ENCODE data around the gene PAPPA2.
A peak's percentile ranks its signal among the peaks of the same experiment; 100 is the strongest.
"Not testable (repeated sequence)": the region's sequence is repeated elsewhere in the genome, so short reads cannot be mapped to it uniquely, and the experiment has no call there.

PAPPA2 gene

DNA sequence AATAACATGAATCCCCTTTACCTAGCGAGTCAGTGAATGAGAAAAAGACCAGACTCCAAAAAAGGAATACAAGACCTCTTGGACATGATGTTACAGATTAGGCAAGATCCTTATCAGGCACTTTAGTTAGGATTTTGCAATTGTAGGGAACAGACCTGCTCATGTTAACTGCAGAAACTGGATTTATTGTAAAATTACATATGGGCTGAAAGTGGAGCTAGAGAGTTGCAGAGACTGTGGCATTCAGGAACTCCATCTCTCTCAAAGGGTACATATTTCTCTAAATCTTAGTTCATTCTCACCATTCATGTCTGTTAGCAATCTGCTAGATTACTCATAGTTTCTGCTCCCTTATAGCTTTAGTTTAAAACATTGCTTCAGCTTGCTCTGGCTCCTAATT is 142.2 kb downstream of the PAPPA2 start:
- DNase-seq, result no peak

DNA sequence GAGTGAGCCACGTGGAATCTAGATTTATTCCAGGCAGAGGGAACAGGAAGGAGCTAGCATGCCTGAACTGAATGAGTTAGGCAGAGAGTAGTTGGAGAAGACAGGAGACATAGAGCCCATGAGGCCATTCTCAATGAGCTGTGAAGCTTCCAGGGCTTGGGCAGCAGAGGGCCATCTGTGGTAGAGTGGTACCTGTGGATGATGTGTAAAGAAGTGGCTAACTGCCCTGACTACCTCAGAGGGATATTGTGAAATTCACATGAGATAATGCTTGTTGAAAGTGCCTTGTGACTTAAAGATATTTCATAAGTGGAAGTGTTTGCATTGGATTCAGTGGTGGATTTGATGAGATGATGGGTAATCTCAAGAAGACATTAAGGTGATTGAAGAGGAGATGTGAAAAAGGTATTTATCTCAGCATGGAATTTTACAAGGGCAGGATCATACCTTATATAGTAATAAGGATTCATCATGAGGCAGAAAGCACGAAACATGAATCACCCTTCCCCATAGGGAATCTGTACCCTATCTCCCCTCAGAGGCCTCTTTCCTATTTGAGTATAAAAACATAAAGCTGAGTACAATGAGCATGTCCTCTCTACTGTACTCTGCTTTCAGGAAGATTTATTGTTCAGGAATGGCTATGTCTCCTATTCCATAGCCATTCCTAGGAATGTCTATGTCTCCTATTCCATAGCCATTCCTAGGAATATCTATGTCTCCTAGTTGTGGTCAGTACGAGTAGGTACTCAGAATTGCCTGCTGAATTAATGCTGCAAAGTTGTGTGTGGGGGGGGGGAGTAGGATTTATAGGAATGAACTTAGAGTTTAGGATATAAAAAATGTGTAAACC is 146.8 kb downstream of the PAPPA2 start:
- DNase-seq, result no peak

DNA sequence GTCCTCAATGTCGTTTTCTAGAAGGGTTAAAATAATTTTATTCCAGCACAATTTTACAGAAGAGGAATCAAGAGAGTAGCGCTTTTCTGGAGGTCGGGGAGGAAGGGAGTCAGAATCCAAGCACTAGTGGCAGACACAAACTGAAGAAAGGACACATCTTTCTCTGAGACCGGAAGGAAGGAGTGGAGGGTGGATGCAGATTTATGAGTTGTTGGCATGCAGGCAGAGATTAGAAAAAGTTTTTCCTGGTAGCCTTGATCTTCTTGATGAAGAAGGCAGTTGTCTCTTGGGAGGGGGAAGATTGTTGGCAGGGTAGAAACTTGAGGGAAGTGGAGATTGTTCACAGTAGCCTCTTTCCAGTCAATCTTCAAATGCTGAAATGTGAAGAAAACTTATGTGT is 149.8 kb downstream of the PAPPA2 start:
- DNase-seq, result no peak

DNA sequence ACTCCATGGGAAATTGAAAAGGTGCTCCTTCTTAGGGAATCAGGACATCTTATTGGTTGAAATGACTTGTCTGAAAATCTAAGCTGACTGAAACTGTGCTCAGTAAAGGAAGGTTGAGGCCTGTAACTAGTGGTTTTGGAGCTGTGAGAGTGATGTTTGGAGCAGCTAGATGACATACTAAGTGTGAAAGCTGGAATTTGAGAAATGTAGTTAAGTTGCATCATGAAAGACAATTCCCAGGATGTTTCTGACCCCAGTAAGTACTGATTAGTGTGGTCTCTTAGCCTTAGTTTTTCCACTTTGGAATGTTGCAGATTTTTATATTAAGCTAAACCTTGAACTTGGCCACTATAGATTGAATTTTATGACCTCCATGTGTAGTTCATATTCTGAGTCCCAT is 154.9 kb downstream of the PAPPA2 start:
- no peak for DNase-seq

DNA sequence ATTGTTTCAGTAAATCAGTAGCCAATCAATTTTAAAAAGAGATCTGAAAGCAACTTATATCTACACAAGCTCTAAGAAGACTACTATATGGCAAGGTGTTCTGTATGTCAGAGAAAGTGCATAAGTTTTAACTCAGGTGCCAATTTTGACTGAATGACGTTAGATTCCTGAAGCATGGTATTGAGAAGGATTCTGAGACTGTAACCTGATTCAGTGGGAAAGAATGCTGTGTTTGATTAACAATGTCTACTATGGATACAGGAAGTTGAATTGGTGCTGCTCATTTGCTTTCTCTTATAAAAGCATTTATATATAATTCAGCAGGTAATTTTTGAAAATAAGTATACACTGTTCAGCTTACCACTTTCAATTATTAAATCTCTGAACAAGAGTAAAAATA is 156.3 kb downstream of the PAPPA2 start:
- DNase-seq, result no peak

DNA sequence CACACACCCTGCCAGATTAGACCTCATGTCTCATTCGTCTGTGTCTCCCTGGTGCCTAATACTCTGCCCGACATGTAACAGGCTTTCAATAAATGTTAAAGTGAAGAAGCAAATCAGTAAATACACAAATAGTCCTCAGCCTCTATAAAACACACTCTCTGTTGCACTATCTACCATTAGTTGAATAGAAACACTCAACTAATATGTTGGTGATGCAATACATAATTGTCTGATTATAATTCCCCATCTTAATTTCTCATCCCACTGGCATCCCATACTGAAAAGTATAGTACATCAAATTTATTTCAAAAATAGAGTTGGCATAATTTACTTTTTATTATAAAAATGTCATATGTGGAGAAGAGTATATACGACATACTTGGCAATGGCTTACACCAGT is 162.4 kb downstream of the PAPPA2 start:
- no peak for DNase-seq

DNA sequence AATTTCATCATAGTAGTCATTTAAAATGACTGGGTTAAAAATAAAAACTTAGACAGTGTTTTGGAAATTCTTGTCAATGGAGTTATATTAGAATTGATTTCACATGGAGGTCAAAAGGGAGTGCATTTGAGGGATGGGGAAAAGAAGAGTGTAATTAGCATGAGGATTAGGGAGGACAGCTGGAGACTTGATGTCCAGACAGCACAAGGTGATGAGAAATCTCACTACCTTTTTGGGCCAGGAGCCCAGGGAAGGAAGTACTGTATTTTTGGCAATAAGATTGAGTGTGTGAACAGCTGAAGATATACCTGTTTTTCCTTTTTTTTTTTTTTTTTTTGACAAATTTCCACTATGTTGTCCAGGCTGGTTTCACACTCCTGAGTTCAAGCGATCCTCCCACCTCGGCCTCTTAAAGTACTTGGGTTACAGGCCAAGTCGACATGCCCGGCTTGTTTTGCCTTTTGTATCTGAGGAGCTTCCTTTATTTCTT is 163.6 kb downstream of the PAPPA2 start:
- DNase-seq, result no peak

DNA sequence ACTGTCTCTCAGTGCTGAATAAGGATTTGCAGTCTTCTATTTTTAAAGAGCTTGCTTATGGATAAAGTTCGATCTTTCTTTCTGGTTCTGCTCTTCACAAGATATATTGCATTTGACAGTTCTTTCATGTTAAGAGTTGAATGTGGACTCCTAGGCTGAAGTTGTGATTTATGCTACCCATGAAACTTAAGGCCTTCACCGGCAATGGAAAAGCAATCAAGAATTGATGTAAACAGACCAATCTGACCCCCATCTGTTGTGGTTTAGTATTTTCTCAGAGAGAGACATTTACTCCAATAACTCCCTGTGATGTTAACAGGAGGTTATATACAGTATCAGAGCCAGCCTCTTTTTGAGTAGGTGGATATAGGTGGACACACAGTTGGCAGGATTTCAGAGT is 165.8 kb downstream of the PAPPA2 start:
- DNase-seq, result no peak

DNA sequence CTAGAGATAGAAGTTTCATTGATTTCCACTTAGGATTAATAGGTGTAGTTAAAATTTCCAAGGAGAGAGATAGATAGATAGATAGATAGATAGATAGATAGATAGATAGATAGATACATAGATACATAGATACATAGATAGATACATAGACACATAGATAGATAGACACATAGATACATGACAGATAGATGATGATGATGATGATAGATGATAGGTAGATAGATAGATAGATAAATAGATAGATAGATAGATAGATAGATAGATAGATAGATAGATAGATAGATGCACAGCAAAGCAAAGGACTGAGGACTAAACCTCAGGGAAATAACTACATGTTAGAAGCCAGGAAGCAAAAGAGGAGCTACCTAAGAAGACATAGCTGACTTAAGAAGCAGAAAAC is 171.8 kb downstream of the PAPPA2 start:
- DNase-seq, result not testable (repeated sequence)

DNA sequence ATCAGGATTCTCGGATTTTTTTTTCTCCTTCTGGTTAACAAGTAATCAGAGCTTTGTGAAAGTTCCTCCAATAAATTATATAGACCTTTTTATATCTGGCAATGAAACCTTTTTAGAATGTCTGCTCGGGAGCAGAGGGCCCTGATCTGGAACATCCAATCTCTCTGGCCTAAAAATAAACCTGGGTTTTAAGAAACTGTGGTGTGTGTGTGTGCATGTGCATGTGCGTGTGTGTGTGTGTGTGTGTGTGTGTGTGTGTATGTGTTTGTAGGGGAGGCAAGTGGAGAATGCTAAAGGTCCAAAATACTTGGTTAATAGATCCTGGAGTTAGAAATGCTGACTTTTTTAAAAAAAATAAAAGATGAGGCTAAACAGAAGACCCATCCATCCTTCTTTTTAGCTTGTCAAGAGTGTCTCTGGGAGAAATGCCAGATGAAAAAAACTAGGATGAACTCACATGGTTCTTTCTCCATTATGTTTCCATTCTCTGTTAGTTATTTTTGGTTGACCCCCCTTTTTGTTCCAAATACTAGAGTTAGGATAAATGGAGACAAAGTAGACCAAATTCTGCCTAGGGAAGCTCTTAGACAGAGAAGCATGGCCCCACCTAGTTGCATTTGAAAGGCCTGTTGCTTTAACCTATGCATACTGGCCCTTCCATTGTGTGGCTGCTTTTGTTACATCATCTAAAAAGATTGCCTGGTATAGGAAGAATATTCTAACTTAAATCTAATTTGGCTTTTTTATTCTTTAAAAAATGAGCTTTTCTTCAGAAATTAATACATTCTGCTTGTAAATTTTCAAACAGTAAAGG is 175.9 kb downstream of the PAPPA2 start:
- no peak for DNase-seq

DNA sequence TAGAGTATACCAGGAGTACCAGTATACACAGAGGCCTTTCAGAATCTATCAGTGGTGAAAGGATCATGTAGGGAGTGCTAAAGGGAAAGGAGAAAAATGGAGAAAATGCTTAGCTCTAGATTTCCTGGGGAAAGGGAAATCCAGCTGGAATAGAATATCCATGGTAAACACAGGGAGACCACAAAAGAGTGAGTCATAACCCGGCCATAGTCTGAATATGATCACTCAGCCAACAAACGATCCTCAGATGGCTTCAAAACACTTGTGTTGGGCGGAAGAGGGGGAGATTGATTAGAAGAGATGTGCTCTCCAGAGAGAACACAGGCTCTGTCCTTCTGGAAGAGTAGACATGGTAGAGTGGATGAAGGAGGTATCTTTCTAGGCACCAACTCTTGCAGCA is 180.6 kb downstream of the PAPPA2 start:
- no peak for DNase-seq

DNA sequence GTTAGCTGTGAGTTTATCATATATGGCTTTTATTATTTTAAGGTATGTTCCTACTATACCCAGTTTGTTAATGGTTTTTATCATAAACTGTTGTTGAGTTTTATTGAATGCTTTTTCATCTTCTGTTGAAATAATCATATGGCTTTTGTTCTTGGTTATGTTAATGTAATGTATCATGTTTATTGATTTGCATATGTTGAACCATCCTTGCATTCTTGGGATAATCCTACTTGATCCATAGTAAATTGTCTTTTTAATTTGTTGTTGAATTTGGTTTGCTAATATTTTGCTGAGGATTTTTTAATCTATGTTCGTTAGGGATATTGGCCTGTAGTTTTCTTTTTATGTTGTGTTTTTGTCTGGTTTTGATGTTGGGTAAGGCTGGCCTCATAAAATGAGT is 185.6 kb downstream of the PAPPA2 start:
- no peak for DNase-seq

DNA sequence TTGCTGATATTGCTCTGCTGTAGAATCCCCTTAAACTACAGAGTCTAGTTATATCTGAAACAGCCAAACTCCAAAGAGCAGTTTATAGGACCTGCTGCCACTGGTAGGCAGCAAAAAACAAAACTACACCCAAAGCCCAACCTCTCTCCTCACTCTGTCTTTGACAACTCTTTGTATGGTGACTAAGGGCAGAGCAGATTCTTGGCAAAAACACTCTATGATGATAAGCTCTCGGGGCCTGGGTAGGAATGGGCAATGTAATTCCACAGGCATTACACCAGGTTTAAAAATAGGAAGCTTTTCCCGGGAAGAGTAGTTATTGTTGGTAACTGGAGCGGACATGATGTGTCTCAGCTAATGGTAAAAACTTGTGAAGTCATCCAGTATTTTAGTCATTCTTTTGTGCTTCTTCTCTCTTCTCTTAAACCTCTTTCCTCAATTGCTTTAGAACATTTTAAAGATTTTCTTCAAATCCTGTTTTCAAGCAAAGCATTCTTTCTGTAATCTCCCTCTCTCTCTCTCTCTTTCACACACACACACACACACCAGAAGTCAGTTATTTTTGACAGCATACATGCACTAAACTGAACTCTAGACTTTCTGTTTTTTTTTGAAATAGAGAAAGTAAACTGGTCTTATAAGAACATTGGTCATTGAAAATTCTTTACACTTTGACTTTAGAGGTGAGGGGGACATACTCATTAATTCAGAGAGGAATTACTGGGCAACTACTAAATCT is 193.5 kb downstream of the PAPPA2 start:
- DNase-seq, result no peak

DNA sequence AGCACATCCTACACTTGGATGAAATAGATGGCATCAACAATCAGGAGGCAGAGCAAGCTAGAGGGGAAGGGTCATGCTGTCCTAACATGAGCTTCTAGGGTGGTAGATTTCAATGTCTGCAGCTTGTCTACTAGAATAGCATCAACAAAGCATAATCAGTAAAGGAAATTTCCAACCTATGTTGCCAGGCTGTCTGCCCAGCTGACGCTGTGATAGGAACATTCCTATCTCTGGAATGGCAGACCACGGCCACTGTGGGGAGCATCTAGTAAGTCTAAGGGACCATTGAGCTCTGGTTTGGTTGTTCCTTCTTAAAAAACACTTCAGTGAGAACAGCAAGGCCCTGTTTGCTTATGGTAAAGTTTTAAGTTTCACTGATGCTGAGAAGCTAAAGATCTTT is 206.8 kb downstream of the PAPPA2 start:
- DNase-seq, result no peak

DNA sequence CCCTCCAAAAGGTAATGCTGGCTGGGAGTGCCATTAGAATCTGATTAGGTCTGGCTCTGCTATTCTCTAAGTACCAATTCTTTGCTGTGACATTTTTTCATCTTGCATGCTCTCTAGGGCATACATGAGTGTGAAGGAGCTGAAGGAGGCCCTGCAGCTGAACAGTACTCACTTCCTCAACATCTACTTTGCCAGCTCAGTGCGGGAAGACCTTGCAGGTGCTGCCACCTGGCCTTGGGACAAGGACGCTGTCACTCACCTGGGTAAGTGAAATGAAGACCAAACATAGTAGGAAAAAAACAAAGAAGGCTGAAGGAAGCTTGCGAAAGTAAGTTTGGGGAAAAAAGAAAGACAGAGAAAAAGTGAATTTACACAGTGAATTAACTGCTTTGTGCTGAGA is 207.9 kb downstream of the PAPPA2 start:
- DNase-seq, result no peak

DNA sequence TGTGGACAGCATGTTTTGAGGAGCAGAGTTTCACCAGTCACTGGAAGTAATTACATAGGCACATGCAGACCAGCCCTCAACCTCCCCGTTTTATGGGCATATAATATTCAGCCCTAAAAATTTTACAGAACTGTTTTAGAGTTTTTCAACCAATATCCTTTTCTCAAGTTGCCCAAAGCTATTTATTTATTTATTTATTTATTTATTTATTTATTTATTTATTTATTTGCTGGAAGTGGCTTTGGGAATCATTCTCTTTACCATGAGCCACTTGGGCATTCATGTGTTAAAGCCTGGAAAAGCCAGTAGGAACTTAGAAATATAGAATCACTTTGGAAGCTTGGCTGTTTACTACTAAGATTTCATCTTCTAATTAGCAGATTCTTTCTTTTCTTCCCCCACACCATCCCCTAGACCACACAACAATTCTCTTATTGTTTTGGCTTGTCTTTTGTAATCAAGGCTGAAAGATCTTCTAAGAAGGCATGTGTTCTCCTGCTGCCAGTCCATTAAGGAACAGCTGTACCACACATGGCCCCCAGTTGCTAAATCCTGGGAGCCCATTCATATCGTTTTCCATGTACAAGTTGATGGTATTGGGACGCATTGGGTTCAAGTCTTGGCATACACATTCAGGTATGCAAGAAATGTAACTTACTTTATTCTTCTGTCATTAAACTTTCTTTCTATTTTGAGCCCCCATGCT is 220.0 kb downstream of the PAPPA2 start:
- DNase-seq, result no peak

DNA sequence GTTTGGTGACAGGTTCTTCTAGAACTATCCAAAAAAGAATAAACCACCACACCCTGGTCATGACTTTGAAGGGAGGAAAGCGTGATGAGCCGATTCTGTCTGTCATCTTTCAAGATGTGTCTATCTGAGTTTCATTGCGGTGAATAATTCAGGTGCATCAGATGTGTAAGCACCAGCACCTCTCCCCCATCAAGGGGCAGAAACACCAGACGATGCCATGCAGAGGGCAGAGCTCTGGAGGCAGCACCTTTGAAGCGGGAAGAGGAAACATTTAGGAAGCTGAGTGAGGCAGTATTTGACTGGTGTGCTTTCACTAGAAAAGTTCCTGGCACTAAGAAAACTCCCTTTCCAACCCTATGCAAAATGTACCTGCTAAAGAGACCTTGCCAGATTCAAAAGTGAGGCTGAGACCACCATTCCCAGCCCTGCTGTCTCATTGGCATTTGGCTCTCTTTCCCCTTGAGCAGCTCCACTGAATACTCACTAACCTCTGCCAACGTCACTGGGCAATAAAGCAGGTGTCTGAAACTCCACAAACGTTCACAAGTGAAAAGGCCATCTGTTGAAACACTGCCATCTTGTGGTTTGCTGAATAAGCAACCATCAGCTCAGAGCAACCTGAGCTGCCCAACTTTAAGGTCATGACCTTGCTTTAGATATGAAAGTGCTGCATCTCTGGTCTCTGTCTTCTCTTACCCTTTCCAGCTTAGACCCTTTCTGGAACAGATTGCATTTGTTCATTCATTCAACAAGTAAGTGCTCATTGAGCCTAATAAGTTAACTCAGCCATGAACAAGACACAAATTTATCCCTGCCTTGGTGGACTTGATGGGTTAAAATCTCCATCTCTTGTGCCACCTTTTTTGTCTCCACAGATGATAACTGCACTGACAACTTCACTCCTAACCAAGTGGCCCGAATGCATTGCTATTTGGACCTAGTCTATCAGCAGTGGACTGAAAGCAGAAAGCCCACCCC is 228.6 kb downstream of the PAPPA2 start:
- DNase-seq, result peak in 1 of 2 donors; percentile 18

DNA sequence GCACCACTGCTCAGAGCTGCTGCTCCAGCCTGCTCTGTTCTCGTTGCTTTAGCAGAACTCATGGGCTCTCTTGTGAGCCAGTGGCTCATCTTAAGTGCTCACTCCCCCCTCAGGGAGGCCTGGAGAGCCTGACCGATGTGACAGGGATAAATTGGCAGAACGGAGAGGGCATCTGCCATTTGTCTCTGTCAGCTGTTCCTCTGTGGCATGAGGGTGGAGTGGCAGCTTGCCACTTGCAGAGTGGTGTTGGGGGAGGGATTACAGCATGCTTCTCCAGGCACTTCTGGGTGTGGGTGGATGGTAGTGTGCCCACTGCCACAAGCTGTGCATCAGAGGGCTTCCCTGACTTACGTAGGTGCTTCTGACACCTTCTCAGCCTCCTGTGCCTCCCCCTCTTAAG is 229.5 kb downstream of the PAPPA2 start:
- DNase-seq, result no peak

DNA sequence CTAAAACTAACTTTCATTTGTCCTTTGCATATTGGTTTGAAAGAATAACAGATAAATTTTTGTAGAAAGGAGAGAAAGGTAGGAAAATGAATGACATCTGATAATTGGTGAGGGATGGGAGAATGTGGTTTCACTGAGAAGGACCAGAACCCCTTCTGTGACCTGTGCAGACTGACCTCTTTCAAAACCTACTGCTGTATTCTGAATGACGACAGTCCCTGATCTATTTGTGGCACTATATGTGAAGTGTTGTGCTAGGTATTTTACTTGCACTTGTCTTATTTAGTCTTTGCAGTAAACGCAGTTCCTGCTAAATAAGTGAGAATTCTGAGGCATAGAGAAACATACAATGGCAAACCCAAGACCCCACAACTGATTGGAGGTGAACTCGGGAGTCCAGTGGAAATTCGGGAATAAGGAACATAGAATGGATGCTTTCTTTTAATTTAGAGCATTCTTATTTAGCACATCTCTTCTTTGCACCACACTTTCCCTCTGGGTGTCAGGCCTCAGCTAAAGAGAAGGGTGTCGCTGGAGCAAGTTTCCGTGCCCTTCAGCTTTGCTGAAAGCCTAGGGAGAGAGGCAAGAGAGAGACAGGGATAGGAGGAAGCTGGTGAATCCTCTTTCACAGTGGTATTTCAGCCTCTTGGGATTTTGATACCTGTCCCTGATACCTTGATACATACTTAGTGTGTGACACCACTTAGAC is 230.2 kb downstream of the PAPPA2 start:
- no peak for DNase-seq

DNA sequence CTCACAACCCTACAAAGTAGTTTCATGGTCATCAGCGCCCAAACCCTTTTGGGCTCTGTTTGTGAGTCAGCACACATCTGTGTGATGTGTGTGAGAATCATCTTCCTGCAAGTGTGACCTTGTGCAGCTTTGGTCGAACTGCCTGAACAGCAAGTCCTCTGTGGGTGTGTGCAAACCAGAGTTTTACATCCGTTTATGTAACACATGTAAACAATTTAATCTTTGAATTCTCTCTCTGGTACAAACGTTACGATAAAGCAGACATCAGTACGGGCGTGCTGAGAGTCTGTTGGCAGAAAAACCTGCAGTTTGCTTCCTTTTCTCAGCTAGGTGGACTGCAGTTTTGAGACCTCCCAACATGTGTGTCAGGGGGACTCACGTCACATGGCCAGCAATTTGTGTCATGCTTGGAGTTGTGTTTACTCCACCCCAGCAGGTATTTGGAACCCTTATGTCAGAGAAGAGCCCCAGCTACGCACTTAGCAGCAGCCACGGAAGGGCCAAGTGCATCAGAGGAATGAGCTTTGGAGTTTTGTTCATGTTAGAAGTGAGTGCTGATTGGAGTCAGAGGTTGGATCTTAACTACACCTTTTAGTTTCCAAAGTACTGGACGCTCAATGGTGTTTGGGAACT is 230.8 kb downstream of the PAPPA2 start:
- DNase-seq, result no peak
